Activated CD8-positive, alpha-beta T cell treated with anti-CD3 and anti-CD28 coated beads for 36 hours (primary cell): ENCODE data around the gene ANXA6. TPM values are rescaled to one million over a fixed set of nuclear protein-coding genes. Genes with fewer than 3 reads are reported as not detected.

Source experiments
- ATAC-seq: fragments of 200-7000 bp; cut with Tn5 transposase; one replicate; pipeline ENCODE4 v1.10.0; 2021; ENCODE audit warnings: mild to moderate bottlenecking, moderate library complexity
- CTCF ChIA-PET: fragments of 350-600 bp; sonication (Branson Sonifier 250); formaldehyde crosslinking; loops from one replicate; lab custom pipeline; 2021; ENCODE audit warnings: antibody characterized with exemption; lab: Charles Lee
- POLR2A ChIA-PET: fragments of 350-600 bp; sonication (Branson Sonifier 250); formaldehyde crosslinking; loops from one replicate; lab custom pipeline; 2021; ENCODE audit warnings: antibody characterized with exemption; lab: Charles Lee
- DNase-seq: peaks from one replicate; pipeline ENCODE4 v3.0.0-alpha.2; 2020
- H3K27ac Mint-ChIP-seq: one replicate; pipeline ENCODE4 v1.8.0; 2021; ENCODE audit warnings: mild to moderate bottlenecking, mixed read lengths
- H3K27me3 Mint-ChIP-seq: one replicate; pipeline ENCODE4 v1.8.0; 2021; ENCODE audit warnings: mixed read lengths
- H3K36me3 Mint-ChIP-seq: one replicate; pipeline ENCODE4 v1.8.0; 2021; ENCODE audit warnings: low read depth, mixed read lengths
- H3K4me1 Mint-ChIP-seq: one replicate; pipeline ENCODE4 v1.8.0; 2021; ENCODE audit warnings: low read depth, mixed read lengths
- H3K4me3 Mint-ChIP-seq: one replicate; pipeline ENCODE4 v1.8.0; 2021; ENCODE audit warnings: mild to moderate bottlenecking, moderate library complexity, mixed read lengths
- H3K9me3 Mint-ChIP-seq: one replicate; pipeline ENCODE4 v1.8.0; 2021; ENCODE audit warnings: mixed read lengths
- CTCF ChIP-seq: fragments of 200-600 bp; IDR thresholded peaks from one replicate; pipeline ENCODE4 v1.8.0; 2022; ENCODE audit warnings: antibody characterized with exemption, mild to moderate bottlenecking
- intact Hi-C: fragments of 100-400 bp; cut with micrococcal nuclease; formaldehyde crosslinking; loops from one replicate; pipeline ENCODE4 v1.10.0; 2022
- total RNA-seq, 2 experiments: library from RNA; stranded (reverse); gene quantifications; one replicate each; pipeline ENCODE4 v1.2.3, GENCODE V29; 2021

ANXA6 gene
- total RNA-seq, 2 experiments from 2014 or later, result 328 to 336 TPM

DNA sequence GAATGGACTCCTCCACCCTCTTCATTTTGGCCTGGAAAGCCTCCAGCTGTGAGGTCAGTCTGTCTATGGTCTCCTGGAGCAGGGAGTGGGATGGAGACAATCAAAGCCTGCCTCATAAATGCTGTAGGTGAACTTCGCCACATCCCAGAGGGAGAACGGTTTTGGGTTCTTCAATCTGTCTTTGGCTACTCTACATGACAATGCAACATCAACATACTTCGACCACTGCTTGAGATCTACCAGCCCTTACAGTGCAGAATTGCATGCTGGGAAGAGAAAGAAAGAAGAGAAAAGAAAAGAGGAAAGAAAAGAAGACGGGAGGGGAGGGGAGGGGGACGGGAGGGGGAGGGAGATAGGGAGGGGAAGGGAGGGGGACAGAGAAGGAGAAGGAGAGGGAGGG lies 28.5 kb upstream of the ANXA6 start:
- ATAC-seq (no peak), DNase-seq (no peak)
- TF ChIP-seq CTCF, result no peak
- Mint-ChIP-seq H3K27me3 (no peaks in the 10 kb centered on the region), H3K4me1 (peaks cover 14% of the 10 kb centered on the region), H3K27ac (no peak overlapping the region), H3K4me3 (no peak overlapping the region), H3K36me3 (peaks cover 39% of the 10 kb centered on the region), H3K9me3 (peaks cover 13% of the 10 kb centered on the region)
- CTCF ChIA-PET, result interaction anchor here (1.2 kb wide), 1 partner anchor 70 kb away, joined by 3 read pairs; no protein-coding TSS in a partner anchor
- POLR2A ChIA-PET, result interaction anchor here (1.2 to 1.3 kb wide), 2 partner anchors 25 to 29 kb away, joined by 4 read pairs; no protein-coding TSS in a partner anchor
- intact Hi-C loops, result no loop called here

GRCh38 chr5:151184316-151185042 lies 26.9 kb upstream of the ANXA6 start:
- H3K36me3 Mint-ChIP-seq, result peaks cover 26% of the 10 kb centered on the region
- peak overlapping the region; percentile 18 for H3K27ac Mint-ChIP-seq
- no peak overlapping the region for H3K4me3 Mint-ChIP-seq

GRCh38 chr5:151183456-151184245 lies 26.1 kb upstream of the ANXA6 start:
- H3K36me3 Mint-ChIP-seq, result peaks cover 23% of the 10 kb centered on the region
- no peaks in the 10 kb centered on the region for H3K9me3 Mint-ChIP-seq
- peak overlapping the region; percentile 27 for H3K27ac Mint-ChIP-seq
- peaks cover 2% of the 10 kb centered on the region for H3K4me1 Mint-ChIP-seq
- ChIA-PET CTCF (interaction anchor here (0.8 to 3.0 kb wide), 7 partner anchors 8 to 57 kb away, joined by 3 to 17 read pairs (median 4); partner anchors contain the start of gene CCDC69), POLR2A (interaction anchor here (1.0 to 1.4 kb wide), 4 partner anchors 12 to 31 kb away, joined by 3 to 4 read pairs (median 4); no protein-coding TSS in a partner anchor)
- no peak for ATAC-seq
- DNase-seq, result no peak
- H3K27me3 Mint-ChIP-seq, result no peaks in the 10 kb centered on the region
- H3K4me3 Mint-ChIP-seq, result no peak overlapping the region
- TF ChIP-seq CTCF, result no peak
- intact Hi-C loops, result no loop called here

More at GRCh38 chr5:151184316-151185042, 26.9 kb upstream of the ANXA6 start:
- intact Hi-C loops, result no loop called here
- ATAC-seq (no peak), DNase-seq (no peak)
- Mint-ChIP-seq H3K27me3 (no peaks in the 10 kb centered on the region), H3K9me3 (peaks cover 7% of the 10 kb centered on the region), H3K4me1 (peaks cover 5% of the 10 kb centered on the region)
- ChIA-PET CTCF (interaction anchor here (1.1 to 3.0 kb wide), 8 partner anchors 8 to 69 kb away, joined by 3 to 17 read pairs (median 4); partner anchors contain the start of gene CCDC69), POLR2A (interaction anchor here (1.0 to 1.3 kb wide), 3 partner anchors 13 to 28 kb away, joined by 3 to 4 read pairs (median 4); no protein-coding TSS in a partner anchor)
- no peak for TF ChIP-seq CTCF

DNA sequence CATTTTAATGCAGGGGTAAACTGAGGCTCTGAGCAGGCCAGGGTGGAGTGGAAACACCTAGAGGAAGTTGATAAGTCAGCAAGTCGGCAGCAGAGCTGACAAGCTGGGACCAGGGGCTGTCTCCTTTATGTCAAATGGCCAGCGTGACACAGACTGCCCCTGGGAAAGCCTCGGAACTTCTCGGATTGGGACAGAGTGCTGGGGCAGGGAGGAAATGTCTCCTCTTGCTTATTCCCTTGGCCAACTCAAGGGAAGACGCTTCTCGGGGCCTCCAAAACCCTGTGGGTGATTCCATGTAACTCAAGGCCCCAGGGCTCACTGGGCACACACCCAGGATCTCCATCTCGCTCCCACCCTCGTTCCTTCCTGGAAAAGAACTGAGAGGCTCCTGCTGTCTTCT lies 25.4 kb upstream of the ANXA6 start:
- no peak for ATAC-seq
- CTCF ChIA-PET, result interaction anchor here (0.8 to 3.0 kb wide), 6 partner anchors 9 to 57 kb away, joined by 3 to 17 read pairs (median 4); no protein-coding TSS in a partner anchor

More for the DNA sequence above, 25.4 kb upstream of the ANXA6 start:
- no peak for DNase-seq
- Mint-ChIP-seq H3K9me3 (no peaks in the 10 kb centered on the region), H3K4me1 (peaks cover 2% of the 10 kb centered on the region), H3K27ac (no peak overlapping the region), H3K36me3 (peaks cover 23% of the 10 kb centered on the region), H3K4me3 (no peak overlapping the region), H3K27me3 (no peaks in the 10 kb centered on the region)
- POLR2A ChIA-PET, result interaction anchor here (1.0 to 1.4 kb wide), 3 partner anchors 18 to 30 kb away, joined by 3 to 4 read pairs (median 4); no protein-coding TSS in a partner anchor
- TF ChIP-seq CTCF, result no peak
- intact Hi-C loops, result no loop called here
